Stimulated activated CD8-positive, alpha-beta memory T cell treated with anti-CD3 and anti-CD28 coated beads, Interleukin-4, amount 100 ng/mL, for 1 hour (primary cell): Measurements from ENCODE around the gene TDP2.
"Not testable (repeated sequence)": the region's sequence is repeated elsewhere in the genome, so short reads cannot be mapped to it uniquely, and the experiment has no call there.

Source experiments
- DNase-seq, 2 donors: peaks; one replicate each; pipeline ENCODE4 v3.0.0-alpha.2; 2020; ENCODE audit warnings: low read depth in 2 of 2, low spot score in 1 of 2

TDP2 gene

GRCh38 chr6:24683297-24684296, 16.9 kb upstream of the TDP2 start:
- DNase-seq = no peak

DNA sequence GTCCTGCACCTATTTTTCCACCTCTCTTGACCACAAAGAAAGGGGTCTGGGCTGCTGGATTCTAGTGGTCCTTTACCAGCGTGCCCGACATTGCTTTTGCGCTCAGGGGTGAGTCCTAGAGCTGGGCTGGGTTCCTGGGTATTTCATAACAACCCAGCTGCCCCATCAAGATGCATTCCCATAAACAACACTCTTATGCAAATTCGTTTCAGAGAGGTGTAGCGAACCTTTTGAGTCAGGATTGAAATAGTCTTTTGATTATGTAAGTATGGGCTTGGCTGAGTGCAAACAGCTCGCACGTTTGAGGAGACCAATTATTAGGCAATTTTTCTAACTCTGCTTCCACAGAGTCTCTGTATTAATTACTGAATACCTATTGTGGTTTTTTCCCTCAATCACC, 13.9 kb upstream of the TDP2 start:
- no peak for DNase-seq

DNA sequence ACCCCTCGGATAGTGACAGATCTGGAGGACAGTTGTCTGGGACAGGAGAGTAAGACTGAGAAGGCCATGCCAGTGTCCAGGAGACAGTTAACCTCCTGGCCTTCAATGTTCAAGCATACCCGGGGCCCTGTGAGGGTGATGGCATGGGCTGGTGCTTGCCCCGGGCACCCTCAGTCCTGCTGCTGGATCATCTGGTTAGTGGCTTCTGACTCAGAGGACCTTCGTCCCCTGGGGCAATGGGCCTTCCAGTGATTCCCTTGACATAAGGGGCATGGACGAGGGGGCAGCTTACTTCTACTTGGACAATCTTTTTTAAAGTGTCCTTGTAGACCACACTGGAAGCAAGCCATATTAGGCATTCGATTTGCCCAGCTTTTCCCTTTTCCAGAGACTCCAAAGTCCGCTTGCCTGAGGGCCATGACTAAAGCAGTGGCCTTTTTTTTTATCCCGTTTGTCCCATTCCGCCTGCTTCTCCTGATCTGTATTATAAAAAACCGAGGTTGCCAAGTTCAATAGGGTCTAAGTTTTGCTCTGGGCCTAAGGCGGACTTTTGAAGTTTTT, 12.2 kb upstream of the TDP2 start:
- DNase-seq = not testable (repeated sequence)

- DNase-seq = no peak
These were observed 6.9 kb upstream of the TDP2 start for GRCh38 chr6:24673625-24674024.

- no peak for DNase-seq
These were observed 6.0 kb upstream of the TDP2 start for GRCh38 chr6:24672620-24673182.

DNA sequence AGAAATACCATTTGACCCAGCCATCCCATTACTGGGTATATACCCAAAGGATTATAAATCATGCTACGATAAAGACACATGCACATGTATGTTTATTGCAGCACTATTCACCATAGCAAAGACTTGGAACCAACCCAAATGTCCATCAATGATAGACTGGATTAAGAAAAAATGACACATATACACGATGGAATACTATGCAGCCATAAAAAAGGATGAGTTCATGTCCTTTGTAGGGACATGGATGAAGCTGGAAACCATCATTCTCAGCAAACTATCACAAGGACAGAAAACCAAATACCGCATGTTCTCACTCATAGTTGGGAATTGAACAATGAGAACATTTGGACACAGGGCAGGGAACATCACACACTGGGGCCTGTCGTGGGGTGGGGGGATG, 4.4 kb upstream of the TDP2 start:
- not testable (repeated sequence) for DNase-seq

GRCh38 chr6:24670492-24670891, 3.8 kb upstream of the TDP2 start:
- not testable (repeated sequence) for DNase-seq

- DNase-seq = no peak
These were observed 2.3 kb upstream of the TDP2 start for GRCh38 chr6:24668997-24669361.

GRCh38 chr6:24668066-24668996, 1.6 kb upstream of the TDP2 start:
- DNase-seq = not testable (repeated sequence)

- no peak for DNase-seq
These were observed 692 bp upstream of the TDP2 start for GRCh38 chr6:24667378-24667803.

DNA sequence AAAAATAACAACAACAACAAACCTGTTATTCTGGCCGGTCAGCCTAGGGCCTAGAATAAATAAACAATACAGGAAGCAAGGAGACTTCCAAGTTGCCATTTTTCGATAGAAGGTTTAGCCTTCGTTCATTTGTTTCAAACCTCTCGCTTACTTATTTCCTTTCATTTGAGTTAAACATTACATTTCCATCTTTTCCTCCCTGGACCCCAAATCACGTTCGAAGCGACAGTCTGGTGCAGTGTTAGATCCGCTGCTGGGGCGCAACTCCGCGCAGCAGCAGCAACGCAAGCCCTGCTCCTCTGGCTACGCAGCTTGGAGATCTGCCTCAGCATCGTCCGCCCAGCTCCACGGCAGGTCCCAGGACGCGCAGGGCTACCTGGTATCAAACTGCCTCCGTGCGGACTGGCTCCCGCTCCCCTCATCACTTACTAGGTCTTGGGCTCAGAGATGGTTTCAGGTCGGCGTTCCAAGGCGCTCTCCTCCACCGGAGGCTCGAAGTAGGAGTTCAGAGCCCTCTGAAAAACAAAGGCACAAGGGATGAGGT, 530 bp downstream of the TDP2 start:
- DNase-seq = peak in 1 of 2 donors; percentile 13

GRCh38 chr6:24664046-24664987, 2.4 kb downstream of the TDP2 start:
- DNase-seq = no peak

- no peak for DNase-seq
These were observed 3.5 kb downstream of the TDP2 start for GRCh38 chr6:24663189-24663588.

DNA sequence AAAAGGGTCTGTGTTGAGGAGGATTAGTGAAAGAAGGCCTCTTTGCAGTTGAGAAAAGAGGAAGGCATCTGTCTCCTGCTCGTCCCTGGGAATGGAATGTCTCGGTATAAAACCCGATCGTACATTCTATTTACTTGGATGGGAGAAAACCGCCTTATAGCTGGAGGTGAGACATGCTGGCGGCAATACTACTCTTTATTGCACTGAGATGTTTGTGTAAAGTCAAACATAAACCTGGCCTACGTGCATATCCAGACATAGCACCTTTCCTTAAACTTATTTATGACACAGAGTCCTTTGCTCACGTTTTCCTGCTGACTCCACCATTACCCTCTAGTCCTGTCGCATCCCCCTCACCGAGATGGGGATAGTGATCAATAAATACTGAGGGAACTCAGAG, 4.5 kb downstream of the TDP2 start:
- no peak for DNase-seq

GRCh38 chr6:24661759-24662158, 4.9 kb downstream of the TDP2 start:
- DNase-seq = not testable (repeated sequence)

GRCh38 chr6:24660105-24660504, 6.6 kb downstream of the TDP2 start:
- DNase-seq = no peak

DNA sequence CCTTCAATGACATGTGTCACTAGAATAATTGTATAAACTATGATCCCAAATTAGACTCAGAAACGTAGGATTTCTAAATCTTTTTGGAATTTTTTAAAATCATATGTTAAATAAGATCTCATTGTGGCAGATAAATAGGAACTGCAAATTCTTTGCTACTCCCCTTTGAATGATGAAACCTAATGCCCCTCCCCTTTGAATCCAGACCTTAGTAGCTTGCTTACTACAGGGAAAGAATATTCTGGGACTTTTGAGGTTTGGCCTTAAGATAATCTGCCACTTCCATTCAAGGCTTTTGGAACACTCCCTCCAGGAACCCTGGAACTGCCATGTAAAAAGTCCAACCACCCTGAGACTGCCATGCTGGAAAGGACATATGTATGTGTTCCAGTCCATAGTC, 7.1 kb downstream of the TDP2 start:
- no peak for DNase-seq

GRCh38 chr6:24658573-24659560, 7.8 kb downstream of the TDP2 start:
- DNase-seq = no peak
